Activated CD4-positive, alpha-beta memory T cell treated with anti-CD3 and anti-CD28 coated beads, Interleukin-2, amount 10 ng/mL, durations not matched to agents 7 days and 5 days (primary cell): ENCODE data around the gene ZNF518B. TPM values are rescaled to one million over a fixed set of nuclear protein-coding genes. Genes with fewer than 3 reads are reported as not detected.

Source experiments
- CTCF ChIA-PET: fragments of 350-600 bp; sonication (Branson Sonifier 250); formaldehyde crosslinking; loops from one replicate; lab custom pipeline; 2021; ENCODE audit warnings: antibody characterized with exemption, inconsistent platforms; lab: Charles Lee
- POLR2A ChIA-PET: fragments of 350-600 bp; sonication (Branson Sonifier 250); formaldehyde crosslinking; loops from one replicate; lab custom pipeline; 2021; ENCODE audit warnings: antibody characterized with exemption; lab: Charles Lee
- DNase-seq: peaks from one replicate; pipeline ENCODE4 v3.0.0-alpha.2; 2020
- H3K27ac Mint-ChIP-seq: one replicate; pipeline ENCODE4 v1.8.0; 2021; ENCODE audit warnings: mild to moderate bottlenecking, mixed read lengths
- H3K27me3 Mint-ChIP-seq: one replicate; pipeline ENCODE4 v1.8.0; 2021; ENCODE audit warnings: mixed read lengths
- H3K36me3 Mint-ChIP-seq: one replicate; pipeline ENCODE4 v1.8.0; 2021; ENCODE audit warnings: low read depth, mixed read lengths
- H3K4me1 Mint-ChIP-seq: one replicate; pipeline ENCODE4 v1.8.0; 2021; ENCODE audit warnings: mixed read lengths
- H3K4me3 Mint-ChIP-seq: one replicate; pipeline ENCODE4 v1.8.0; 2021; ENCODE audit warnings: mild to moderate bottlenecking, mixed read lengths
- H3K9me3 Mint-ChIP-seq: one replicate; pipeline ENCODE4 v1.8.0; 2021; ENCODE audit warnings: mixed read lengths
- total RNA-seq, 2 experiments: library from RNA; stranded (reverse); gene quantifications; one replicate each; pipeline ENCODE4 v1.2.3, GENCODE V29; 2021

The ZNF518B gene
- total RNA-seq, 2 experiments from 2014 or later, result 21.0 to 23.5 TPM

- ChIA-PET CTCF (interaction anchor here (4.6 kb wide), 1 partner anchor 246 kb away, joined by 61 read pairs; no protein-coding TSS in a partner anchor), POLR2A (no interaction called here)
- H3K4me1 Mint-ChIP-seq, result no peaks in the 10 kb centered on the region
- H3K9me3 Mint-ChIP-seq, result no peaks in the 10 kb centered on the region
- H3K27ac Mint-ChIP-seq, result no peak overlapping the region
- no peak for DNase-seq
- H3K27me3 Mint-ChIP-seq, result peaks cover 4% of the 10 kb centered on the region
- H3K4me3 Mint-ChIP-seq, result no peak overlapping the region
- H3K36me3 Mint-ChIP-seq, result no peaks in the 10 kb centered on the region
These were observed 51.6 kb downstream of the ZNF518B start for GRCh38 chr4:10405672-10406071.

DNA sequence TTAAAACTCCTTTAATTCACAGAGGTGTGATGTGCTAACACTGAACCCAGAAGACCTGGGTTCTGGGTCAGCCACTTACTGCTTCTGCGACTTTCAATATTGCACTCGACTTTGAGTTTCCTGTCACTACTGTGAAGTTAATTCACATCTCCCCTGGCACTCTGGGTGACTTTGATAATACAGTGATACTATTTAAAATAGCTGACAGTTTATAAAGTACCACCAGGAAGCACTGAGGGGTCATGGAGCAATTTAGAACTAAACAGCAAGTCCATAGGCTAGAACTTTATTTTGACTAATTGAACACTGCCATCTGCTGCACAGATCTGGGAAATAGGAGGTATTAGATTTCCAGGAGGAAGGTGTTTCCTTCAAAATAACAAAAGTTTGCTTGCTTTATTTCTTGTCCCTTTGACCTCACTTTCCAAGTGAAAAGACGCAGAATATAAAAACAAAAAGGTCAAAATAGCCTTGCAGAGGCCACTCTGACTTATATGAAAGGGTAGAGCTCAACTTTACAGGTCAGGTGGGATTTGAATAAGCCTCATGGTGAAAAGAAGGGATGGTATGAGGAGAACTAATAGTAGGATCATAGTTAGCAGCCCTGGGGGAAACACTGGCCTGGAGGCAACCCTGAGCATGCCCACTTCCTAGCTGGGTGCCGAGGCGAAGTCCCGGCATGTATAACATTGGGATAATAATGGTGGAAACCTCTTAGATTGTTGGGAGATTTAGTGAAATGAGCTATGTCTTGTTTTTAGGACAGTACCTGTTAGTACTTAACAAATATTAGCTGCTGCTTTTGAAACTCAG lies 53.4 kb downstream of the ZNF518B start:
- POLR2A ChIA-PET, result no interaction called here
- DNase-seq, result no peak
- no peak overlapping the region for H3K27ac Mint-ChIP-seq

DNA sequence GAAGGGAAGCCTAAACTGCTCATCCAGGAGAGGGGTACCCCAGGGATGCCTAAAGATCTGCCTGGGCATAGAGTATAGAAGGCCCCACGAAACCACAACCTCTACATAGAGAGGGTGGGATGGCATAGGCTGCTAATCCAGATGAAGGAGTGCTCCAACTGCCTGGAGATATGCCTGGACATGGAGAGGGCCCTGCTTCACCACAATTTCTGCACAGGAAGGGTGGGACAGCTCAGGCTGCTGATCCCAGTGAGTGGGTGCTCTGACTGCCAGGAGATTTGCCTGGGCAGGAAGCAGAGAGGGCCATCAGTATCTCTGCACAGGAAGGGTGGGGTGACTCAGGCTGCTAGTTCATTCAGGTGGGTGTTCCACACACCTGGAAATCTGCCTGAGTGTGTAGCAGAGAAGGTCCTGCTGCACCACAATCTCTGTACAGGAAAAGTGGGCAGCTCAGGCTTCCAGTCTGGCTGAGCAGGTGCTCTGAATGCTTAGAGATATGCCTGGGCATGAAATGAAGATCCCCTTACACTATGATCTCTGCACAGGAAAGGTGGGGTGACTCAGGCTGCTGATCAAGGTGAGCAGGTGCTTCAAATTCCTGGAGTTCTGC lies 61.1 kb downstream of the ZNF518B start:
- peaks cover 6% of the 10 kb centered on the region for H3K9me3 Mint-ChIP-seq
- H3K27ac Mint-ChIP-seq, result no peak overlapping the region
- H3K4me1 Mint-ChIP-seq, result peaks cover 12% of the 10 kb centered on the region
- POLR2A ChIA-PET, result no interaction called here
- no peaks in the 10 kb centered on the region for H3K36me3 Mint-ChIP-seq
- H3K4me3 Mint-ChIP-seq, result no peak overlapping the region
- DNase-seq, result no peak
- CTCF ChIA-PET, result no interaction called here
- H3K27me3 Mint-ChIP-seq, result peaks cover 16% of the 10 kb centered on the region

More for the DNA sequence above, 53.4 kb downstream of the ZNF518B start:
- H3K4me3 Mint-ChIP-seq, result no peak overlapping the region
- CTCF ChIA-PET, result interaction anchor here (0.6 to 4.6 kb wide), 9 partner anchors 8 to 286 kb away, joined by 3 to 61 read pairs (median 4); no protein-coding TSS in a partner anchor
- H3K36me3 Mint-ChIP-seq, result no peaks in the 10 kb centered on the region
- no peaks in the 10 kb centered on the region for H3K4me1 Mint-ChIP-seq
- H3K9me3 Mint-ChIP-seq, result no peaks in the 10 kb centered on the region
- peaks cover 4% of the 10 kb centered on the region for H3K27me3 Mint-ChIP-seq

Other genes with a start within 250 kb of the ZNF518B start
- gene CLNK, start 227.3 kb upstream of the ZNF518B start, total RNA-seq, result under 1 TPM in 1 of 2 experiments, not detected in 1; 0.10 TPM